CD14-positive monocyte (primary cell): ENCODE measurements around the gene UBA1. TPM values are rescaled to one million over a fixed set of nuclear protein-coding genes. Genes with fewer than 3 reads are reported as not detected.

Source experiments
- DNase-seq, 3 donors: peaks; one replicate each; pipeline ENCODE4 v3.0.0-alpha.2; 2011 to 2022
- H2AFZ ChIP-seq: 2 replicates; pipeline ENCODE4 v1.6.0; 2012; ENCODE audit warnings: mild to moderate bottlenecking, low read depth, low read length, inconsistent platforms; ENCODE audit not compliant: insufficient read depth, poor library complexity, severe bottlenecking
- H3K27ac ChIP-seq, 2 donors: 1 replicate in 1 of 2; 2 replicates in 1 of 2; pipeline ENCODE4 v1.5.1; 2012 to 2013; ENCODE audit warnings: low read length in 2 of 2, control low read depth in 1 of 2, inconsistent platforms in 1 of 2, low read depth in 1 of 2, mild to moderate bottlenecking in 1 of 2
- H3K27me3 ChIP-seq, 2 donors: one replicate each; pipeline versions ENCODE4 v1.6.0 to v1.6.1; 2011 to 2013; ENCODE audit warnings: low read length in 2 of 2; ENCODE audit not compliant: control insufficient read depth in 2 of 2, insufficient read depth in 2 of 2
- H3K36me3 ChIP-seq, 2 donors: replicated peaks in 1 of 2; 1 replicate in 1 of 2; 2 replicates in 1 of 2; pipeline versions ENCODE4 v1.5.1 to v1.6.1; 2012 to 2013; ENCODE audit warnings: low read length in 2 of 2, control low read depth in 1 of 2, inconsistent platforms in 1 of 2, mild to moderate bottlenecking in 1 of 2; ENCODE audit not compliant: insufficient read depth in 2 of 2, control insufficient read depth in 1 of 2
- H3K4me1 ChIP-seq, 2 donors: 1 replicate in 1 of 2; 2 replicates in 1 of 2; pipeline versions ENCODE4 v1.5.1 to v1.6.1; 2012 to 2013; ENCODE audit warnings: low read length in 2 of 2, control low read depth in 1 of 2, inconsistent platforms in 1 of 2, mild to moderate bottlenecking in 1 of 2, moderate library complexity in 1 of 2; ENCODE audit not compliant: insufficient read depth in 2 of 2, control insufficient read depth in 1 of 2
- H3K4me2 ChIP-seq: replicated peaks from 2 replicates; pipeline ENCODE3; 2012; ENCODE audit warnings: low read length, moderate library complexity, mild to moderate bottlenecking; ENCODE audit not compliant: poor library complexity, severe bottlenecking; ENCODE audit errors: extremely low read depth
- H3K4me3 ChIP-seq, 3 experiments: fragments of 200-600 bp in 1 of 3; sonication (generic) in 1 of 3; replicated peaks in 1 of 3; 1 replicate in 2 of 3; 2 replicates in 1 of 3; pipeline ENCODE4 v1.5.1; 2011 to 2013; ENCODE audit warnings: low read length in 3 of 3, mild to moderate bottlenecking in 3 of 3, control low read depth in 2 of 3, low read depth in 2 of 3, inconsistent platforms in 1 of 3, moderate library complexity in 1 of 3
- H3K79me2 ChIP-seq: 2 replicates; pipeline ENCODE4 v1.6.0; 2012; ENCODE audit warnings: mild to moderate bottlenecking, control low read depth, inconsistent platforms, low read length, moderate library complexity; ENCODE audit not compliant: insufficient read depth
- H3K9ac ChIP-seq: 2 replicates; pipeline ENCODE4 v1.6.0; 2017; ENCODE audit warnings: low read length, mild to moderate bottlenecking; ENCODE audit not compliant: insufficient read depth, poor library complexity, severe bottlenecking
- H3K9me3 ChIP-seq, 2 donors: replicated peaks in 1 of 2; 1 replicate in 1 of 2; 2 replicates in 1 of 2; pipeline versions ENCODE4 v1.5.1 to v1.6.1; 2012 to 2013; ENCODE audit warnings: low read length in 2 of 2, control low read depth in 1 of 2; ENCODE audit not compliant: control insufficient read depth in 1 of 2, insufficient read depth in 1 of 2
- H4K20me1 ChIP-seq: 2 replicates; pipeline ENCODE4 v1.6.0; 2012; ENCODE audit warnings: mild to moderate bottlenecking, low read length, control low read depth, moderate library complexity; ENCODE audit not compliant: insufficient read depth
- H3K27ac Mint-ChIP-seq, 7 donors: one replicate each; pipeline ENCODE4 v1.8.0; 2020; ENCODE audit warnings: mild to moderate bottlenecking in 7 of 7, mixed read lengths in 7 of 7, moderate library complexity in 6 of 7, inconsistent platforms in 2 of 7
- H3K27me3 Mint-ChIP-seq, 3 donors: one replicate each; pipeline ENCODE4 v1.8.0; 2021 to 2022; ENCODE audit warnings: low read depth in 3 of 3, mild to moderate bottlenecking in 3 of 3, mixed read lengths in 3 of 3, moderate library complexity in 3 of 3, inconsistent platforms in 1 of 3
- H3K36me3 Mint-ChIP-seq, 2 donors: one replicate each; pipeline ENCODE4 v1.8.0; 2020; ENCODE audit warnings: mixed read lengths in 2 of 2, inconsistent platforms in 1 of 2, mild to moderate bottlenecking in 1 of 2
- H3K4me1 Mint-ChIP-seq: one replicate; pipeline ENCODE4 v1.8.0; 2020; ENCODE audit warnings: mild to moderate bottlenecking, mixed read lengths
- H3K4me3 Mint-ChIP-seq, 2 donors: one replicate each; pipeline ENCODE4 v1.8.0; 2020; ENCODE audit warnings: mild to moderate bottlenecking in 2 of 2, mixed read lengths in 2 of 2, moderate library complexity in 1 of 2
- H3K9me3 Mint-ChIP-seq, 7 donors: one replicate each; pipeline ENCODE4 v1.8.0; 2020 to 2022; ENCODE audit warnings: mixed read lengths in 7 of 7, mild to moderate bottlenecking in 6 of 7, moderate library complexity in 6 of 7, inconsistent platforms in 2 of 7
- CTCF ChIP-seq: fragments of 200-600 bp; IDR thresholded peaks from one replicate; pipeline ENCODE4 v1.8.0; 2022; ENCODE audit warnings: antibody characterized with exemption, mild to moderate bottlenecking
- WGBS: methylation state at CpG from one replicate; pipeline ENCODE4 v1.1.5; 2013; ENCODE audit warnings: missing lambda C conversion rate; ENCODE audit not compliant: insufficient coverage; 5-methylcytosine and 5-hydroxymethylcytosine counted together
- intact Hi-C, 2 donors: fragments of 100-400 bp; cut with micrococcal nuclease; formaldehyde crosslinking; loops; one replicate each; pipeline versions ENCODE4 v1.15.0 to v1.15.1; 2023
- polyA plus RNA-seq, 3 donors: library from polyadenylated mRNA; depleted of rRNA in 1 of 3; unstranded in 2 of 3; stranded (reverse) in 1 of 3; fragments of 300-500 nt in 2 of 3; fragments of >200 nt in 1 of 3; fragmentation: Illumina TruSeq in 2 of 3; gene quantifications; 1 replicate in 2 of 3; 2 replicates in 1 of 3; pipeline ENCODE4 v1.2.3, GENCODE V29; 2012 to 2021

UBA1 gene
- polyA plus RNA-seq, 3 donors, result 125 to 157 (median 150) TPM

DNA sequence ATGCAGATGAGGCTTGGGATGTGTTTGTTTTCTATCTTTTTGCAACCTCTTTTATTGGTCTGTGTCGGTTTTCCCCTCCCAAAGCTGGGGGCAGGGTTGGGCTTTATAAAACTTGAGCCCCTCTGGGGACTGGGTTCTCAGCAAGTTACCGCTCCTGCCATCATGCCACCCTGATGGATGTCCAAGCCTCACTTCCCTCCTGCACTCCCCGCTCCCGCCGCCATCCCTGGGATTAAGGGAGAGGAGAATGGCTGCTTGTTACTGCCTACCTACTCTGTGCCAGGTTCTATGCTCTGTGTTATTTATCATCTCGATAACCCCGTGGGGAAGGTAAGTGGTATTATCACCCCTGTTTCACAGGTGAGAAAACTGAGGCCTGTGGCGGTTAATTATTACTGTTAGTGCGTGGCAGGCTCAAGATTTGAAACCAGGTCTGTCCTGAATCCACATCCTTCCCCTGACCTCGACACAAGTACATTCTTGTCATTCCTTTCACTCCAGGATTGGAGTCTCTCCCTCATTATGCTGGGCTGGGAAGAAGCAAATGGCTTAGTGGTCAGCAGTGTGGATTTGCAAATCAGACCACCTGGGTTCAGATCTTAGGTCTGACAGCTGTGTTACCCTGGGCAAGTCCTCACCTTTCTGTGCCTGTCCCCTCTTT lies 4.5 kb downstream of the UBA1 start:
- no peak overlapping the region for H3K4me3 ChIP-seq
- intact Hi-C loops, result loop anchor here (10.0 kb wide), 3 partner anchors 187 to 637 kb away; partner anchors contain the start of gene ZNF81 (in 1 of the 2)
- Mint-ChIP-seq H3K27me3 (peaks cover 0 to 21% (median 0%) of the 10 kb centered on the region in 3 donors), H3K36me3 (peaks cover 55 to 82% of the 10 kb centered on the region in 2 donors), H3K4me3 (no peak overlapping the region), H3K27ac (peak overlapping the region in 2 of 7 donors; percentile 31 to 70), H3K9me3 (no peaks in the 10 kb centered on the region), H3K4me1 (peaks cover 35% of the 10 kb centered on the region)
- H3K27ac ChIP-seq, result peak overlapping the region in 1 of 2 donors; percentile 1
- H3K4me1 ChIP-seq, result peaks cover 31 to 33% of the 10 kb centered on the region in 2 donors
- H3K4me2 ChIP-seq, result no peak overlapping the region
- peaks cover 76% of the 10 kb centered on the region for H4K20me1 ChIP-seq
- peaks cover 60% of the 10 kb centered on the region for H3K79me2 ChIP-seq
- no peaks in the 10 kb centered on the region for H3K9me3 ChIP-seq
- no CpG with 5 or more reads among the region's 10 CpGs for WGBS
- no peak for TF ChIP-seq CTCF
- H3K36me3 ChIP-seq, result peaks cover 50 to 67% of the 10 kb centered on the region in 2 donors
- H2AFZ ChIP-seq, result no peak overlapping the region
- no peaks in the 10 kb centered on the region for H3K27me3 ChIP-seq
- H3K9ac ChIP-seq, result no peak overlapping the region
- no peak for DNase-seq

GRCh38 chrX:47198687-47199080 lies 5.1 kb downstream of the UBA1 start:
- H3K27ac Mint-ChIP-seq, result peak overlapping the region in 3 of 7 donors; percentile 22 to 50 (median 26)
- no peak overlapping the region for H3K4me2 ChIP-seq
- H2AFZ ChIP-seq, result no peak overlapping the region
- peaks cover 33% of the 10 kb centered on the region for H3K4me1 Mint-ChIP-seq
- H3K9ac ChIP-seq, result no peak overlapping the region
- H3K27me3 ChIP-seq, result no peaks in the 10 kb centered on the region
- H3K9me3 ChIP-seq, result no peaks in the 10 kb centered on the region
- peaks cover 59% of the 10 kb centered on the region for H3K79me2 ChIP-seq
- H3K4me1 ChIP-seq, result peaks cover 29 to 30% of the 10 kb centered on the region in 2 donors
- TF ChIP-seq CTCF, result no peak
- no peak overlapping the region for H3K4me3 ChIP-seq
- H3K36me3 ChIP-seq, result peaks cover 55 to 72% of the 10 kb centered on the region in 2 donors
- intact Hi-C loops, result loop anchor here (10.0 kb wide), 3 partner anchors 186 to 636 kb away; partner anchors contain the start of gene ZNF81 (in 1 of the 2)
- no CpG with 5 or more reads among the region's 15 CpGs for WGBS
- H3K4me3 Mint-ChIP-seq, result no peak overlapping the region
- peaks cover 60 to 87% of the 10 kb centered on the region in 2 donors for H3K36me3 Mint-ChIP-seq
- no peak for DNase-seq
- peaks cover 81% of the 10 kb centered on the region for H4K20me1 ChIP-seq
- no peaks in the 10 kb centered on the region for H3K9me3 Mint-ChIP-seq
- H3K27me3 Mint-ChIP-seq, result peaks cover 0 to 18% (median 0%) of the 10 kb centered on the region in 3 donors
- H3K27ac ChIP-seq, result peak overlapping the region in 1 of 2 donors; percentile 1
